Ramos (cell line): ENCODE data around the gene ERN1.

Source experiments
- in situ Hi-C: fragments of 300-500 bp; cut with MboI; formaldehyde crosslinking; loops from one replicate; pipeline ENCODE4 v1.14.3; 2022; ENCODE audit warnings: low sequenced_read_pairs; ENCODE audit not compliant: unreplicated experiment

Gene ERN1

GRCh38 chr17:64070213-64070612 is 59.7 kb downstream of the ERN1 start:
- in situ Hi-C loops = no loop called here

GRCh38 chr17:64069143-64069542 is 60.8 kb downstream of the ERN1 start:
- in situ Hi-C loops = loop anchor here (5.0 kb wide), 1 partner anchor 63 kb away; the partner anchor contains the start of gene ERN1

GRCh38 chr17:64067657-64068056 is 62.3 kb downstream of the ERN1 start:
- in situ Hi-C loops = loop anchor here (5.0 kb wide), 1 partner anchor 65 kb away; the partner anchor contains the start of gene ERN1

- in situ Hi-C loops = loop anchor here (5.0 kb wide), 1 partner anchor 66 kb away; the partner anchor contains the start of gene ERN1
Measured at GRCh38 chr17:64066716-64067115, 63.2 kb downstream of the ERN1 start.

GRCh38 chr17:64065161-64065560 is 64.8 kb downstream of the ERN1 start:
- in situ Hi-C loops = loop anchor here (5.0 kb wide), 1 partner anchor 67 kb away; the partner anchor contains the start of gene ERN1

- in situ Hi-C loops = no loop called here
Measured at GRCh38 chr17:64064331-64064730, 65.6 kb downstream of the ERN1 start.

- in situ Hi-C loops = no loop called here
Measured at GRCh38 chr17:64063766-64064224, 66.1 kb downstream of the ERN1 start.

GRCh38 chr17:64063088-64063487 is 66.9 kb downstream of the ERN1 start:
- in situ Hi-C loops = no loop called here

GRCh38 chr17:64061178-64061898 is 68.6 kb downstream of the ERN1 start:
- in situ Hi-C loops = no loop called here

GRCh38 chr17:64060331-64060730 is 69.6 kb downstream of the ERN1 start:
- in situ Hi-C loops = no loop called here

GRCh38 chr17:64059756-64060155 is 70.2 kb downstream of the ERN1 start:
- in situ Hi-C loops = loop anchor here (10.0 kb wide), 1 partner anchor 225 kb away; no protein-coding TSS in a partner anchor

- in situ Hi-C loops = loop anchor here (10.0 kb wide), 1 partner anchor 226 kb away; no protein-coding TSS in a partner anchor
Measured at GRCh38 chr17:64058621-64059020, 71.3 kb downstream of the ERN1 start.

GRCh38 chr17:64057701-64058263 is 72.2 kb downstream of the ERN1 start:
- in situ Hi-C loops = loop anchor here (10.0 kb wide), 1 partner anchor 227 kb away; no protein-coding TSS in a partner anchor

- in situ Hi-C loops = loop anchor here (10.0 kb wide), 1 partner anchor 228 kb away; no protein-coding TSS in a partner anchor
Measured at GRCh38 chr17:64056269-64057005, 73.5 kb downstream of the ERN1 start.

- in situ Hi-C loops = loop anchor here (10.0 kb wide), 1 partner anchor 229 kb away; no protein-coding TSS in a partner anchor
Measured at GRCh38 chr17:64055183-64056142, 74.5 kb downstream of the ERN1 start.

GRCh38 chr17:64054304-64054703 is 75.6 kb downstream of the ERN1 start:
- in situ Hi-C loops = loop anchor here (10.0 kb wide), 1 partner anchor 230 kb away; no protein-coding TSS in a partner anchor

GRCh38 chr17:64053101-64053500 is 76.8 kb downstream of the ERN1 start:
- in situ Hi-C loops = loop anchor here (10.0 kb wide), 1 partner anchor 232 kb away; no protein-coding TSS in a partner anchor

- in situ Hi-C loops = loop anchor here (10.0 kb wide), 1 partner anchor 234 kb away; no protein-coding TSS in a partner anchor
Measured at GRCh38 chr17:64051153-64051552, 78.8 kb downstream of the ERN1 start.

- in situ Hi-C loops = no loop called here
Measured at GRCh38 chr17:64048805-64049204, 81.1 kb downstream of the ERN1 start.
